Osteoblast (primary cell): Measurements from ENCODE around the gene XYLT1. TPM values are rescaled to one million over a fixed set of nuclear protein-coding genes. Genes with fewer than 3 reads are reported as not detected.

Experiments
- DNase-seq: peaks from one replicate; pipeline ENCODE4 v3.0.0; 2011; ENCODE audit warnings: low spot score, mixed read lengths; ENCODE audit not compliant: insufficient read length; ENCODE audit errors: missing footprints
- H2AFZ ChIP-seq: 2 replicates; pipeline ENCODE4 v1.6.0; 2011; ENCODE audit warnings: mild to moderate bottlenecking, low read length
- H3K27ac ChIP-seq: 2 replicates; pipeline ENCODE4 v1.5.1; 2011; ENCODE audit warnings: mild to moderate bottlenecking, low read depth, low read length, moderate library complexity
- H3K27me3 ChIP-seq: 2 replicates; pipeline ENCODE4 v1.6.0; 2012; ENCODE audit warnings: mild to moderate bottlenecking, control low read depth, inconsistent platforms, low read length, moderate library complexity; ENCODE audit not compliant: insufficient read depth
- H3K36me3 ChIP-seq: 2 replicates; pipeline ENCODE4 v1.5.1; 2011; ENCODE audit warnings: mild to moderate bottlenecking, low read length, control low read depth, moderate library complexity; ENCODE audit not compliant: insufficient read depth
- H3K4me1 ChIP-seq: 2 replicates; pipeline ENCODE4 v1.5.1; 2011; ENCODE audit warnings: mild to moderate bottlenecking, low read length, control low read depth, moderate library complexity; ENCODE audit not compliant: insufficient read depth
- H3K4me2 ChIP-seq: 2 replicates; pipeline ENCODE4 v1.6.0; 2011; ENCODE audit warnings: mild to moderate bottlenecking, low read length; ENCODE audit not compliant: insufficient read depth
- H3K4me3 ChIP-seq: fragments of 200-600 bp; sonication (generic); 3 replicates; pipeline ENCODE4 v1.5.1; 2012; ENCODE audit warnings: mild to moderate bottlenecking, low read length, inconsistent platforms; ENCODE audit not compliant: insufficient read depth
- H3K79me2 ChIP-seq: 2 replicates; pipeline ENCODE4 v1.6.0; 2012; ENCODE audit warnings: mild to moderate bottlenecking, low read length, control low read depth, inconsistent platforms; ENCODE audit not compliant: insufficient read depth
- H3K9me3 ChIP-seq: 2 replicates; pipeline ENCODE4 v1.5.1; 2011; ENCODE audit warnings: low read depth, low read length, control low read depth
- H4K20me1 ChIP-seq: 2 replicates; pipeline ENCODE4 v1.6.0; 2012; ENCODE audit warnings: mild to moderate bottlenecking, low read length, control low read depth; ENCODE audit not compliant: insufficient read depth
- CTCF ChIP-seq: IDR thresholded peaks from 2 replicates; pipeline ENCODE4 v1.5.1; 2011; ENCODE audit warnings: mild to moderate bottlenecking, low read depth, low read length, moderate library complexity; ENCODE audit errors: extremely low read depth
- total RNA-seq: library from RNA; depleted of rRNA; stranded (reverse); fragments of >200 nt; gene quantifications from 2 replicates; pipeline ENCODE4 v1.2.3, GENCODE V29; 2012

The XYLT1 gene
- total RNA-seq, 1 donor = 43.4 TPM

DNA sequence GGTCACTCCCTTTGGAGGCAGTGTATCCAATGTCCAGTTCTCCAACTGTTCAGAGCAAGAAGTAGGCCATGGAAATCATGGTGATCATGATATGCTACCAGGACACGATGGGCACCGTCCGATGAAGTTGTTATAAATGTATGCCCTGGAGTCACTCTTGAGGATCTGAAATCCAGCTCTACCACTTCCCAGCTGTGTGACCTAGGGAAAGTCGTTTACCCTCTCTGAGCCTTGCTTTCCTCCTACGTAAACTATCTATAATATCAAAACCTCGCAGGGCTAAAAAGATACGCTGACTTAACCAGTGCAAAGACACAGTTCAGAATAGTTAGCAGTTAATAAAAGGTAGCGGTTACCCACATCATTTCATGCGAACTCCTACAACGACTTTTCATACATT lies 194.2 kb downstream of the XYLT1 start:
- Histone ChIP-seq H3K27me3 (no peaks in the 10 kb centered on the region), H3K4me2 (no peak overlapping the region), H3K4me1 (peaks cover 11% of the 10 kb centered on the region), H3K27ac (no peak overlapping the region), H3K36me3 (no peaks in the 10 kb centered on the region), H3K9me3 (no peaks in the 10 kb centered on the region), H3K4me3 (no peak overlapping the region), H4K20me1 (peaks cover 55% of the 10 kb centered on the region), H3K79me2 (no peaks in the 10 kb centered on the region), H2AFZ (no peak overlapping the region)
- TF ChIP-seq CTCF = no peak
- DNase-seq = no peak

GRCh38 chr16:17276010-17276530 lies 194.7 kb downstream of the XYLT1 start:
- TF ChIP-seq CTCF = no peak
- H3K27me3 ChIP-seq = no peaks in the 10 kb centered on the region

GRCh38 chr16:17275076-17276009 lies 195.4 kb downstream of the XYLT1 start:
- Histone ChIP-seq H3K36me3 (no peaks in the 10 kb centered on the region), H3K79me2 (peaks cover 2% of the 10 kb centered on the region), H4K20me1 (peaks cover 61% of the 10 kb centered on the region), H3K4me1 (peaks cover 11% of the 10 kb centered on the region), H3K9me3 (no peaks in the 10 kb centered on the region), H3K4me3 (no peak overlapping the region), H3K4me2 (no peak overlapping the region), H3K27me3 (no peaks in the 10 kb centered on the region), H2AFZ (no peak overlapping the region), H3K27ac (no peak overlapping the region)
- TF ChIP-seq CTCF = no peak
- no peak for DNase-seq

More at GRCh38 chr16:17276010-17276530, 194.7 kb downstream of the XYLT1 start:
- Histone ChIP-seq H3K9me3 (no peaks in the 10 kb centered on the region), H3K4me2 (no peak overlapping the region), H2AFZ (no peak overlapping the region), H3K36me3 (no peaks in the 10 kb centered on the region), H4K20me1 (peaks cover 58% of the 10 kb centered on the region), H3K79me2 (peaks cover 2% of the 10 kb centered on the region), H3K27ac (no peak overlapping the region), H3K4me3 (no peak overlapping the region), H3K4me1 (peaks cover 11% of the 10 kb centered on the region)
- DNase-seq = no peak

DNA sequence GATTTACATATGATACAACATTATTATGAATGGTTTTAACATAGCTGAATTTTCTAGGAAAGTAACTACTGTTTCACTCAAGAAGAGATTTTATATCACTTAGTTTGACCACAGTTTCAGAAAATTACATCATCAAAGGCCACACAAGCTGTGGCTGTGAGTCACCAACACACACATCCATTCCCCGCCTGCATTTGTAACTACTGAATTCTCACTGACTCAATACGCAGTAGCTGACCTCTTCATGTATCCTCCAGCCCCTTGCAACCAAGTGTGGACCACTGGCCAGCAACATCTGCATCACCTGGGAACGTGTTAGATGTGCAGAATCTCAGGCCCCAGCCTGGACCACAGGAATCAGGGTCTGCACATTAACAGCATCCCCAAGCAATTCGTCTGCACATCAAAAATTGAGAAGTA lies 197.6 kb downstream of the XYLT1 start:
- Histone ChIP-seq H3K27ac (no peak overlapping the region), H3K4me1 (peaks cover 11% of the 10 kb centered on the region)
- TF ChIP-seq CTCF = no peak

More for the DNA sequence above, 197.6 kb downstream of the XYLT1 start:
- Histone ChIP-seq H3K4me2 (peak overlapping the region; percentile 12), H3K79me2 (peaks cover 2% of the 10 kb centered on the region), H3K36me3 (no peaks in the 10 kb centered on the region), H3K9me3 (no peaks in the 10 kb centered on the region), H4K20me1 (peaks cover 48% of the 10 kb centered on the region), H3K27me3 (no peaks in the 10 kb centered on the region), H2AFZ (no peak overlapping the region), H3K4me3 (no peak overlapping the region)
- DNase-seq = peak; percentile 95
